GM12878 (cell line): ENCODE results near the gene MYB. TPM values are rescaled to one million over a fixed set of nuclear protein-coding genes. Genes with fewer than 3 reads are reported as not detected.
A peak's percentile ranks its signal among the peaks of the same experiment; 100 is the strongest.

Source experiments
- ATAC-seq: fragments of 200-7000 bp; cut with Tn5 transposase; 3 replicates; pipeline ENCODE4 v1.9.1; 2020; ENCODE audit warnings: mild to moderate bottlenecking, moderate library complexity
- Bru-seq: library from RNA; stranded (reverse); fragments of 400-500 nt; gene quantifications from one replicate; lab custom pipeline; 2021; lab: Mats Ljungman, UMichigan
- BruChase-seq, 2 experiments: library from RNA; stranded (reverse); fragments of 400-500 nt; gene quantifications; one replicate each; lab custom pipeline; 2021; lab: Mats Ljungman, UMichigan
- BruUV-seq: library from RNA; stranded (reverse); fragments of 400-500 nt; replicated peaks from 2 replicates; lab custom pipeline; 2021; lab: Mats Ljungman, UMichigan
- CTCF ChIA-PET: fragments of 300-600 bp; sonication (Branson Sonifier 250); formaldehyde crosslinking; extraction: SDS; loops from one replicate; lab custom pipeline; 2021; ENCODE audit warnings: inconsistent platforms; lab: Yijun Ruan, JAX
- POLR2A ChIA-PET: fragments of 350-600 bp; formaldehyde crosslinking; extraction: SDS; loops from one replicate; lab custom pipeline; 2021; ENCODE audit warnings: inconsistent platforms; lab: Charles Lee
- RAD21 ChIA-PET: fragments of 300-600 bp; sonication (Branson Sonifier 250); formaldehyde crosslinking; loops from one replicate; lab custom pipeline; 2023; ENCODE audit warnings: antibody characterized with exemption; ENCODE audit not compliant: unreplicated experiment; lab: Charles Lee
- SMC1A ChIA-PET: fragments of 300-600 bp; sonication (Branson Sonifier 250); formaldehyde crosslinking; loops from one replicate; lab custom pipeline; 2023; ENCODE audit not compliant: unreplicated experiment, uncharacterized antibody; lab: Charles Lee
- DNase-seq: peaks from one replicate; pipeline ENCODE4 v3.0.0-alpha.2; 2011; ENCODE audit warnings: low read depth, low spot score
- FAIRE-seq: peaks from 3 replicates; lab custom pipeline; 2011; peaks lifted over from hg19 to GRCh38; lab: Jason Lieb, UNC
- H2AFZ ChIP-seq: 2 replicates; pipeline ENCODE4 v1.6.0; 2011; ENCODE audit warnings: low read depth, low read length, control low read depth; ENCODE audit not compliant: control insufficient read depth
- H3K27ac ChIP-seq: 2 replicates; pipeline ENCODE4 v1.5.1; 2011; ENCODE audit warnings: control low read depth; ENCODE audit not compliant: control insufficient read depth, insufficient read depth
- H3K27me3 ChIP-seq, 2 experiments: replicated peaks in 1 of 2; 2 replicates each; pipeline versions ENCODE4 v1.6.0 to v1.6.1; 2011; ENCODE audit warnings: low read length in 1 of 2; ENCODE audit not compliant: control insufficient read depth in 2 of 2, insufficient read depth in 2 of 2
- H3K36me3 ChIP-seq, 2 experiments: 2 replicates each; pipeline ENCODE4 v1.5.1; 2011; ENCODE audit warnings: low read length in 1 of 2; ENCODE audit not compliant: control insufficient read depth in 2 of 2, insufficient read depth in 2 of 2
- H3K4me1 ChIP-seq: 2 replicates; pipeline ENCODE4 v1.6.1; 2011; ENCODE audit warnings: mild to moderate bottlenecking, low read length, moderate library complexity, mixed read lengths; ENCODE audit not compliant: control insufficient read depth, insufficient read depth
- H3K4me2 ChIP-seq: 2 replicates; pipeline ENCODE4 v1.6.0; 2011; ENCODE audit warnings: control low read depth; ENCODE audit not compliant: control insufficient read depth, insufficient read depth
- H3K4me3 ChIP-seq: fragments of 200-600 bp; sonication (generic); 2 replicates; pipeline ENCODE4 v1.5.1; 2016
- H3K79me2 ChIP-seq: 2 replicates; pipeline ENCODE4 v1.6.0; 2011; ENCODE audit warnings: low read length; ENCODE audit not compliant: control insufficient read depth, insufficient read depth
- H3K9ac ChIP-seq: 2 replicates; pipeline ENCODE4 v1.8.0; 2011; ENCODE audit warnings: low read length, control low read depth, mixed read lengths; ENCODE audit not compliant: control insufficient read depth, insufficient read depth
- H3K9me3 ChIP-seq: replicated peaks from 3 replicates; pipeline ENCODE4 v1.5.1; 2011; ENCODE audit warnings: mild to moderate bottlenecking, low read length; ENCODE audit not compliant: control insufficient read depth, insufficient read depth
- H4K20me1 ChIP-seq: 2 replicates; pipeline ENCODE4 v1.6.0; 2011; ENCODE audit not compliant: control insufficient read depth, insufficient read depth
- HDAC2 ChIP-seq: fragments of 200-600 bp; sonication (generic); IDR thresholded peaks from 2 replicates; pipeline ENCODE4 v1.6.1; 2017
- IKZF1 ChIP-seq: fragments of 450-650 bp; conservative IDR thresholded peaks from 2 replicates; pipeline ENCODE4 v1.6.1; 2017; ENCODE audit warnings: antibody characterized with exemption, mild to moderate bottlenecking
- RUNX3 ChIP-seq: IDR thresholded peaks from 2 replicates; pipeline ENCODE4 v1.6.1; 2012; ENCODE audit warnings: low read length, inconsistent platforms
- SMC3 ChIP-seq: IDR thresholded peaks from 2 replicates; pipeline ENCODE4 v1.6.1; 2011; ENCODE audit warnings: low read length, improper control_type of control experiment, borderline replicate concordance
- STAT3 ChIP-seq: IDR thresholded peaks from 2 replicates; pipeline ENCODE4 v1.6.1; 2011; ENCODE audit warnings: low read depth, low read length, improper control_type of control experiment
- ZNF217 ChIP-seq: fragments of 450-650 bp; IDR thresholded peaks from 2 replicates; pipeline ENCODE4 v1.6.1; 2017; ENCODE audit warnings: antibody characterized with exemption, mild to moderate bottlenecking
- WGBS: methylation state at CpG from one replicate; pipeline ENCODE4 v1.1.6; 2016; ENCODE audit warnings: low lambda C conversion rate; ENCODE audit not compliant: insufficient replicate concordance, insufficient coverage; ENCODE audit errors: missing lambda C conversion rate; 5-methylcytosine and 5-hydroxymethylcytosine counted together
- in situ Hi-C: fragments of 300-500 bp; cut with MboI; formaldehyde crosslinking; loops from 9 replicates; pipeline ENCODE4 v1.14.3; 2018; ENCODE audit warnings: mixed read lengths
- intact Hi-C: fragments of 100-400 bp; cut with micrococcal nuclease; formaldehyde crosslinking; loops from one replicate; pipeline ENCODE4 v1.14.2; 2022; ENCODE audit not compliant: unreplicated experiment
- long read RNA-seq, 2 experiments: library from polyadenylated mRNA; unstranded; transcript quantifications; one replicate each; pipeline ENCODE4 v2.0.0, GENCODE V29; 2019 to 2020
- polyA minus RNA-seq, 3 experiments: library from RNA; depleted of rRNA, polyadenylated mRNA; stranded (reverse); fragments of >200 nt; gene quantifications; 2 replicates each; pipeline ENCODE4 v1.2.3, GENCODE V29; 2011
- polyA plus RNA-seq, 11 experiments: library from polyadenylated mRNA; depleted of rRNA in 4 of 11; unstranded in 6 of 11; stranded (reverse) in 5 of 11; fragments of >200 nt; fragmentation: Nextera tagmentation in 4 of 11; fragmentation: Illumina TruSeq in 1 of 11; extraction: Ambion mirVana in 4 of 11; extraction: Trizol in 1 of 11; gene quantifications; 1 replicate in 1 of 11; 2 replicates in 10 of 11; pipeline versions ENCODE4 v1.2.1 to v1.2.3, GENCODE V29; 2011 to 2016; ENCODE audit warnings: inconsistent platforms in 2 of 11, missing spikeins in 2 of 11, low read depth in 1 of 11
- total RNA-seq, 4 experiments: library from RNA; depleted of rRNA in 3 of 4; stranded (reverse); fragments of >200 nt in 3 of 4; fragmentation: Illumina TruSeq in 1 of 4; extraction: Trizol in 1 of 4; gene quantifications; 2 replicates each; pipeline versions ENCODE4 v1.2.1 to v1.2.3, GENCODE V29; 2013 to 2021
- TF ChIP-seq, protein P1 (sequence below): fragments of 450-650 bp; formaldehyde crosslinking; IDR thresholded peaks from 2 replicates; pipeline ENCODE4 v1.5.0; 2022; ENCODE audit warnings: mild to moderate bottlenecking, missing genetic modification characterization
- TF ChIP-seq, protein P2 (sequence below): fragments of 150-350 bp; IDR thresholded peaks from 2 replicates; pipeline ENCODE4 v1.6.1; 2016; ENCODE audit warnings: low read depth, low read length

The MYB gene
- 60.0 and 65.9 TPM in 2 replicates for total RNA-seq (2013; cell fraction: nucleolus; rRNA removed)
- total RNA-seq (2014; rRNA removed) (16.1 TPM in 2 replicates), total RNA-seq (2014; rRNA removed; fragmentation: Illumina TruSeq; extraction: Trizol) (21.8 and 23.2 TPM in 2 replicates), total RNA-seq (2021) (21.3 and 22.4 TPM in 2 replicates), polyA plus RNA-seq (2011; rRNA removed) (20.3 and 20.7 TPM in 2 replicates), polyA plus RNA-seq (2014; fragmentation: Illumina TruSeq; extraction: Trizol) (25.2 and 32.5 TPM in 2 replicates), polyA plus RNA-seq (2014; fragmentation: Nextera tagmentation; extraction: Ambion mirVana) (10 to 100 TPM in 1 of 2 experiments, 1 to 10 TPM in 1; 7.0 to 10.3 TPM), polyA plus RNA-seq (2014; rRNA removed) (15.5 and 17.9 TPM in 2 replicates), polyA plus RNA-seq (2016; fragmentation: Nextera tagmentation; extraction: Ambion mirVana) (10 to 100 TPM; 24.1 to 29.8 TPM), polyA minus RNA-seq (2011; rRNA and poly(A)+ RNA removed) (30.4 and 34.2 TPM in 2 replicates), Bru-seq, nascent RNA (percentile 79 among the genes with signal in this experiment), BruChase-seq, experiment 1, labeled RNA remaining after a 6-hour chase (percentile 62 among the genes with signal in this experiment), BruChase-seq, experiment 2, labeled RNA remaining after a 2-hour chase (percentile 70 among the genes with signal in this experiment)
- polyA plus RNA-seq (2011; ENCODE audit: low read depth): 16.0 TPM
- 17.6 and 27.0 TPM in 2 replicates for polyA plus RNA-seq (2011; cell fraction: cytosol; rRNA removed)
- 26.4 and 28.1 TPM in 2 replicates for polyA plus RNA-seq (2011; cell fraction: nucleus; rRNA removed)
- polyA plus RNA-seq (2012): 16.1 and 21.0 TPM in 2 replicates
- polyA minus RNA-seq (2011; cell fraction: cytosol; rRNA and poly(A)+ RNA removed): 12.0 and 13.7 TPM in 2 replicates
- polyA minus RNA-seq (2011; cell fraction: nucleus; rRNA and poly(A)+ RNA removed): 34.0 and 50.9 TPM in 2 replicates
- long read RNA-seq, experiment 1, partial matches to known transcripts: 1 of 1 reads
- long read RNA-seq, experiment 1, other reads (novel, unspliced or antisense): 0 of 1 reads
- long read RNA-seq, experiment 2, partial matches to known transcripts: 18 of 21 reads
- long read RNA-seq, experiment 2, other reads (novel, unspliced or antisense): 3 of 21 reads

DNA sequence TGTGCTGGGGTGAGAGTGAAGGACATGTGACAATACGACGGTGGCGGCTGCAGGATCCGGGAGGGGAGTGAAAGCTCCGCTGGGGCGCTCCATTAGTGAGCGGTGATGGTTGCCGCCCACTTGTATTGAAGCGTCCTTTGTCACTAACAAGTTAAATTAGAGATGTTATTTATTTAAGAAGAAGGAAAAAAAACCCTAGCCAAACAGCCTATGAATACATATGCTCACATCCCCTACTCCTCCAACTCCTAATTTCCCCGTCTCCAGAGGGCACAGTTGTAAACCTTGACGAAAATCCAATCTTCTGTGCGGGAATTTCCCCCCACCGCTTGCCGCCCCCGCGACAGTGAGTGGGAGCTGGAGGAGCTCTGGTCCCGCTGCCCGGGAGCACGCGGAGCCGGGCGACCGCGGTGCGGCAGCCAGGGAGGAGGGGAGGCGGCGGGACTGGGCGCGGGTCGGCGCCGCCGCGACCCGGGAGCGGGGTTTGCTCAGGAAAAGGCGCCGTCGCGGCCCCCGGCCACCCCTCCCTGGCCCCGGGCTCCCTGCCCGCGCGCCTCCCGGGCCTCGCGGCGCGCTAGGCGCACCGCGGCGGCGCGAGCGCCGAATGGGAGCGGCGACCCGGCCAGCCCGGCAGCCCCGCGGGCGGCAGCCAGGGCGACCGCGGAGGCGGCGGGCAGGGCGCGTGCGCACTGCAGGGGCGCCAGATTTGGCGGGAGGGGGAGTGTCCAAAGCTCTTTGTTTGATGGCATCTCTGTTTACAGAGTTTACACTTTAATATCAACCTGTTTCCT lies at the start of gene MYB:
MYB (plus strand) TSS at position 767 of the 791 bp plus-strand sequence. CDS start 206 bp downstream, outside the sequence.
- SMC1A ChIA-PET: interaction anchor here (0.6 to 12.3 kb wide), 11 partner anchors 12 to 1109 kb away, joined by 3 to 133 read pairs (median 4); partner anchors contain the start of gene BCLAF1
- in situ Hi-C loops: loop anchor here (5.0 kb wide), 1 partner anchor 168 kb away; no protein-coding TSS in a partner anchor
- Histone ChIP-seq H3K4me2 (peak within 1 kb of the TSS; percentile 85), H3K9me3 (no peaks in the 10 kb centered on the region), H3K4me1 (peaks cover 26% of the 10 kb centered on the region), H3K4me3 (peak within 1 kb of the TSS; percentile 91), H3K79me2 (peaks cover 42% of the 10 kb centered on the region), H3K27ac (peak within 1 kb of the TSS; percentile 99), H2AFZ (peak within 1 kb of the TSS; percentile 92), H3K27me3 (no peaks in the 10 kb centered on the region), H3K9ac (peak within 1 kb of the TSS; percentile 71), H4K20me1 (no peaks in the 10 kb centered on the region), H3K36me3 (peaks cover 0 to under 1% of the 10 kb centered on the region in 2 experiments; a peak in 1 of 4 replicates)
- no TSS peak for BruUV-seq
- DNase-seq (no peak), ATAC-seq (peak; percentile 48), FAIRE-seq (no peak)
- CTCF ChIA-PET: interaction anchor here (0.7 to 12.3 kb wide), 5 partner anchors 9 to 39 kb away, joined by 3 to 149 read pairs (median 4); no protein-coding TSS in a partner anchor
- RAD21 ChIA-PET: interaction anchor here (0.8 to 8.1 kb wide), 11 partner anchors 17 to 242 kb away, joined by 3 to 98 read pairs (median 4); partner anchors contain the start of gene HBS1L
- intact Hi-C loops: loop anchor here (5.0 kb wide), 1 partner anchor 128 kb away; the partner anchor contains the start of gene HBS1L
- POLR2A ChIA-PET: interaction anchor here (0.5 to 5.3 kb wide), 9 partner anchors 14 to 192 kb away, joined by 3 to 52 read pairs (median 5); no protein-coding TSS in a partner anchor
- 3% methylated on average over 49 of the region's 75 CpGs for WGBS
- TF ChIP-seq STAT3: no peak
- TF ChIP-seq, protein P1, sequence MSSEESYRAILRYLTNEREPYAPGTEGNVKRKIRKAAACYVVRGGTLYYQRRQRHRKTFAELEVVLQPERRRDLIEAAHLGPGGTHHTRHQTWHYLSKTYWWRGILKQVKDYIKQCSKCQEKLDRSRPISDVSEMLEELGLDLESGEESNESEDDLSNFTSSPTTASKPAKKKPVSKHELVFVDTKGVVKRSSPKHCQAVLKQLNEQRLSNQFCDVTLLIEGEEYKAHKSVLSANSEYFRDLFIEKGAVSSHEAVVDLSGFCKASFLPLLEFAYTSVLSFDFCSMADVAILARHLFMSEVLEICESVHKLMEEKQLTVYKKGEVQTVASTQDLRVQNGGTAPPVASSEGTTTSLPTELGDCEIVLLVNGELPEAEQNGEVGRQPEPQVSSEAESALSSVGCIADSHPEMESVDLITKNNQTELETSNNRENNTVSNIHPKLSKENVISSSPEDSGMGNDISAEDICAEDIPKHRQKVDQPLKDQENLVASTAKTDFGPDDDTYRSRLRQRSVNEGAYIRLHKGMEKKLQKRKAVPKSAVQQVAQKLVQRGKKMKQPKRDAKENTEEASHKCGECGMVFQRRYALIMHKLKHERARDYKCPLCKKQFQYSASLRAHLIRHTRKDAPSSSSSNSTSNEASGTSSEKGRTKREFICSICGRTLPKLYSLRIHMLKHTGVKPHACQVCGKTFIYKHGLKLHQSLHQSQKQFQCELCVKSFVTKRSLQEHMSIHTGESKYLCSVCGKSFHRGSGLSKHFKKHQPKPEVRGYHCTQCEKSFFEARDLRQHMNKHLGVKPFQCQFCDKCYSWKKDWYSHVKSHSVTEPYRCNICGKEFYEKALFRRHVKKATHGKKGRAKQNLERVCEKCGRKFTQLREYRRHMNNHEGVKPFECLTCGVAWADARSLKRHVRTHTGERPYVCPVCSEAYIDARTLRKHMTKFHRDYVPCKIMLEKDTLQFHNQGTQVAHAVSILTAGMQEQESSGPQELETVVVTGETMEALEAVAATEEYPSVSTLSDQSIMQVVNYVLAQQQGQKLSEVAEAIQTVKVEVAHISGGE (CRISPR knock-in tag): no peak
- TF ChIP-seq HDAC2: no peak
- TF ChIP-seq, protein P2, sequence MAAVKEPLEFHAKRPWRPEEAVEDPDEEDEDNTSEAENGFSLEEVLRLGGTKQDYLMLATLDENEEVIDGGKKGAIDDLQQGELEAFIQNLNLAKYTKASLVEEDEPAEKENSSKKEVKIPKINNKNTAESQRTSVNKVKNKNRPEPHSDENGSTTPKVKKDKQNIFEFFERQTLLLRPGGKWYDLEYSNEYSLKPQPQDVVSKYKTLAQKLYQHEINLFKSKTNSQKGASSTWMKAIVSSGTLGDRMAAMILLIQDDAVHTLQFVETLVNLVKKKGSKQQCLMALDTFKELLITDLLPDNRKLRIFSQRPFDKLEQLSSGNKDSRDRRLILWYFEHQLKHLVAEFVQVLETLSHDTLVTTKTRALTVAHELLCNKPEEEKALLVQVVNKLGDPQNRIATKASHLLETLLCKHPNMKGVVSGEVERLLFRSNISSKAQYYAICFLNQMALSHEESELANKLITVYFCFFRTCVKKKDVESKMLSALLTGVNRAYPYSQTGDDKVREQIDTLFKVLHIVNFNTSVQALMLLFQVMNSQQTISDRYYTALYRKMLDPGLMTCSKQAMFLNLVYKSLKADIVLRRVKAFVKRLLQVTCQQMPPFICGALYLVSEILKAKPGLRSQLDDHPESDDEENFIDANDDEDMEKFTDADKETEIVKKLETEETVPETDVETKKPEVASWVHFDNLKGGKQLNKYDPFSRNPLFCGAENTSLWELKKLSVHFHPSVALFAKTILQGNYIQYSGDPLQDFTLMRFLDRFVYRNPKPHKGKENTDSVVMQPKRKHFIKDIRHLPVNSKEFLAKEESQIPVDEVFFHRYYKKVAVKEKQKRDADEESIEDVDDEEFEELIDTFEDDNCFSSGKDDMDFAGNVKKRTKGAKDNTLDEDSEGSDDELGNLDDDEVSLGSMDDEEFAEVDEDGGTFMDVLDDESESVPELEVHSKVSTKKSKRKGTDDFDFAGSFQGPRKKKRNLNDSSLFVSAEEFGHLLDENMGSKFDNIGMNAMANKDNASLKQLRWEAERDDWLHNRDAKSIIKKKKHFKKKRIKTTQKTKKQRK: no peak
- TF ChIP-seq RUNX3: peak; percentile 44; the same call in 1 of the 2 replicates
- TF ChIP-seq IKZF1: peak; percentile 83
- TF ChIP-seq SMC3: no peak
- peak; percentile 50; the same call in 1 of the 2 replicates for TF ChIP-seq ZNF217
